Right cardiac atrium (tissue), 5 donors: ENCODE measurements around the gene HOXC5. TPM values are rescaled to one million over a fixed set of nuclear protein-coding genes. Genes with fewer than 3 reads are reported as not detected.
A peak's percentile ranks its signal among the peaks of the same experiment; 100 is the strongest.

Experiments
- ATAC-seq, 2 donors: fragments of 200-7000 bp; cut with Tn5 transposase; one replicate each; pipeline versions ENCODE4 v1.8.0 to v1.9.1; 2020; ENCODE audit warnings: moderate library complexity in 2 of 2, mild to moderate bottlenecking in 1 of 2
- DNase-seq, 3 donors: peaks; one replicate each; pipeline ENCODE4 v3.0.0-alpha.2; 2020
- H3K27ac ChIP-seq: one replicate; pipeline ENCODE4 v1.5.1; 2013; ENCODE audit warnings: mild to moderate bottlenecking, low read length, control low read depth, moderate library complexity
- H3K27me3 ChIP-seq: one replicate; pipeline ENCODE4 v1.6.1; 2013; ENCODE audit not compliant: control insufficient read depth, insufficient read depth
- H3K4me1 ChIP-seq: one replicate; pipeline ENCODE4 v1.6.1; 2013; ENCODE audit warnings: low read length; ENCODE audit not compliant: control insufficient read depth, insufficient read depth
- H3K4me3 ChIP-seq: one replicate; pipeline ENCODE4 v1.5.1; 2013; ENCODE audit warnings: low read length, control low read depth
- H3K9me3 ChIP-seq: one replicate; pipeline ENCODE4 v1.6.1; 2013; ENCODE audit warnings: low read length; ENCODE audit not compliant: control insufficient read depth
- WGBS: extraction: QIAGEN DNeasy Blood & Tissue Kit; methylation state at CpG from one replicate; pipeline ENCODE4 v1.1.7; 2013; 5-methylcytosine and 5-hydroxymethylcytosine counted together
- intact Hi-C, 4 donors: fragments of 100-400 bp; cut with DNase I; formaldehyde crosslinking; loops; one replicate each; pipeline versions ENCODE4 v1.11.0 to v1.14.0; 2022 to 2023
- polyA plus RNA-seq: library from polyadenylated mRNA; stranded (reverse); fragments of 200-250 nt; gene quantifications from one replicate; pipeline ENCODE4 v1.2.3, GENCODE V29; 2013
- total RNA-seq, 4 donors: library from RNA; stranded (reverse); fragmentation: NEBNext Ultra II Directional; extraction: Animal tissue kit (Norgen Biotek cat#: 25700); gene quantifications; one replicate each; pipeline ENCODE4 v1.2.1, GENCODE V29; 2021
- donor health status: healthy with polysubstance abuse.
- donor health status: DM: no; HTN: yes; CAD: no.
- donor health status: DM: no; HTN: no; CAD: no.
- donor health status: DM: no; HTN: yes; CAD: no; lungs with severe emphysema.
- donor health status: DM: yes; HTN: yes; CAD: no.

HOXC5 gene
- total and polyA plus RNA-seq, 5 donors = 0.11 TPM; not detected in 4

DNA sequence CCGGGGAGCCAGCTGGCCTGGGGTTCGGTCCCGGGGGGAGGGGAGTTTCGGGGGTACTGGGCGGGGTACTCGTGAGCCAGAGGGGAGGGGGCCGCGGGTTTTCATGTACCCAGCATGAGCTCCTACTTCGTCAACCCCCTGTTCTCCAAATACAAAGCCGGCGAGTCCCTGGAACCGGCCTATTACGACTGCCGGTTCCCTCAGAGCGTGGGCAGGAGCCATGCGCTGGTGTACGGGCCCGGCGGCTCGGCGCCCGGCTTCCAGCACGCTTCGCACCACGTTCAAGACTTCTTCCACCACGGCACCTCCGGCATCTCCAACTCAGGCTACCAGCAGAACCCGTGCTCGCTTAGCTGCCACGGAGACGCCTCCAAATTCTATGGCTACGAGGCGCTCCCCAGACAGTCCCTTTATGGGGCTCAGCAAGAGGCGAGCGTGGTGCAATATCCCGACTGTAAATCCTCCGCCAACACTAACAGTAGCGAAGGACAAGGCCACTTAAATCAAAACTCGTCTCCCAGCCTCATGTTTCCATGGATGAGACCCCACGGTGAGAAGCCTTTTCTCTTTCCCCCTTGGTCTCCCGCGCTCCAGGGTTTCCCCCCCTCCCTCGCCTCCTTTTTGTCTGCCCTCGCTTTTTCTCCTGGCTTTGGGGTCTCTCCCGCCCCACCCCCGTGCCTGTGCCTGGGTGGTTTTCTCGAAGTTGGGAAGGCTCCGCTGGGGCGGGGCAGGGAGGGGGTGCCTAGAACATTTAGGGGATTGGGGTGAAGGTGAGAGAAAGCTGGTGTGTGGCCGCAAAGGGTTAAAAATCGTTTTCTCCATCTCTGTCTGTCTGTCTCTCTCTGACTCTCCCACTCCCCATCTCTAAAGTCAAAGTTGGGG is 23.4 kb upstream of the HOXC5 start:
- DNase-seq (peak in 1 of 3 donors; percentile 63), ATAC-seq (no peak)
- H3K27me3 ChIP-seq = no peaks in the 10 kb centered on the region
- H3K27ac ChIP-seq = no peak overlapping the region
- intact Hi-C loops = loop anchor here in 2 of 4 donors (2.0 to 10.0 kb wide), 3 partner anchors 191 to 355 kb away; partner anchors contain the start of gene GPR84 (in 1 of the 2)
- no peaks in the 10 kb centered on the region for H3K9me3 ChIP-seq
- H3K4me1 ChIP-seq = peaks cover 2% of the 10 kb centered on the region
- WGBS = 3% methylated on average over 51 of the region's 51 CpGs
- H3K4me3 ChIP-seq = peak overlapping the region; percentile 36

DNA sequence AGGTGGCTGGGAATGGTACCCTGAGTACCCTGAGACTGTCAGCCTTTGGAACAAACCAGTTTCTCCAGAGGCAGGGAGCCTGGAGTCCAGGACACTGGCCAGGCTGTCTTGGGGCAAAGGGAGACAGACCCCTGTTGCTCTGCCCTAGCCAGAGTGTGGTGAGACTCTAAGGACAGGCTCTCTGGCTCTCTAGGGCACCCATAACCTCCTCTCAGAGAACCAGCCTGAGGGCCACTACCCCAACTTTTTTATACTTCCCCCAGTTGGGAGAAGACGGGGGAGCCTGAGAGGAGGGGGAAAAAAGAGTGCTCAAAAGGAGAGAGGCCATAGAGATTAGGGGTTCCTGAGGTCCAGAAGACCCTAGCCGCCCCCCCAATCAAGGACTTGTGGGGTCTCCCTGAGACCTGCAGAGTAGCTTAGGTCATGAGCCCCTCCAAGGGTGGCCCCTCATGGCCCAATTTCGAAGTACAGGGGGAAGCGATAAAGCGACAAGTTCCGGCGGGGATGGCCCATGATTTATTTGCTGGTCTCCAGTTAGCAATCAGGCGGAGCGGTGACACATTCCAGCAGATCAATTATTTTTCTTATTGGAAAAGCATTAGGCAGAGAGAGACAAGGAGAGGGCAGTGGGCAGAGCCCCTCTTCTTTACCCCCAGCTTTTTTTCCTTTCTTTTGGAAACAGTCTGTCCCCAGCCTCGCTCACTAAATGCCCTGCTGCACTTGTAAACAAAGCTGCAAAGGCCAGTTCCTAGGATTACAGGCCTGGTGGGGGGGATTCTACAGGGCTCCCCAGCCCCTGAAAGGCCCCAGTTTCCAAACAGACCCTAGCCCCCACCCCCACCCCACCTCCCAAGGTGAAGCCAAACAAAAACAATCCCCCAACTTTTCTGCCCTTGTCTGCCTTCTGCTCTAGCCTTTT is 22.5 kb upstream of the HOXC5 start:
- H3K4me1 ChIP-seq = peaks cover 2% of the 10 kb centered on the region
- H3K27me3 ChIP-seq = no peaks in the 10 kb centered on the region

DNA sequence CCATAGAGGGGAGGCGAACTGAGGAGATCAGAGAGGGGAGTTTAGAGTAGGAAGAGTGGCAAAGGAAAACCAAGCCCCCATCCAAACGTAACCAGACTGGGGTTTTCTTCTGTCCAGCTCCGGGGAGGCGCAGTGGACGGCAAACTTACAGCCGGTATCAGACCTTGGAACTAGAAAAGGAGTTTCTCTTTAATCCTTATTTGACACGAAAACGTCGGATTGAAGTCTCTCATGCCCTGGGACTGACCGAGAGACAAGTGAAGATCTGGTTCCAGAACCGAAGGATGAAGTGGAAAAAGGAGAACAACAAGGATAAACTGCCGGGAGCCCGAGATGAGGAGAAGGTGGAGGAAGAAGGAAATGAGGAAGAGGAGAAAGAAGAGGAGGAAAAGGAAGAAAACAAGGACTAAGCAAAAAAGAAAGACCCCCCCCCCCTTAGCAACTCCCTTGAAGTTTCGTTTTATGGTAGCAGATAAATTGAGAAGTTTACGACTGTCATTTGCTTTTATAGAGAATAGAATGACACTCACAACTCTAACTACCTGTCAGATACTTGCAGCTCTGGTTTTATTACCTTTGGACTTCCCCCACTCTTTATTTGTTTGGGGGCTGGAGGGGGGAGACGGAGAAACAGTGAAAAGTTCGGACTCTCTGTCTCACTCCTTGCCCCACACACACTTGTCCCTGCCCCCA is 21.7 kb upstream of the HOXC5 start:
- intact Hi-C loops = loop anchor here in 1 of 4 donors (10.0 kb wide), 1 partner anchor 354 kb away; the partner anchor contains the start of gene GPR84
- peaks cover 2% of the 10 kb centered on the region for H3K4me1 ChIP-seq
- 7% methylated on average over 17 of the region's 17 CpGs for WGBS

More for the DNA sequence above, 22.5 kb upstream of the HOXC5 start:
- WGBS = 17% methylated on average over 10 of the region's 10 CpGs
- ATAC-seq = no peak
- intact Hi-C loops = loop anchor here in 1 of 4 donors (10.0 kb wide), 1 partner anchor 354 kb away; the partner anchor contains the start of gene GPR84
- no peaks in the 10 kb centered on the region for H3K9me3 ChIP-seq
- no peak overlapping the region for H3K27ac ChIP-seq
- DNase-seq = no peak
- H3K4me3 ChIP-seq = no peak overlapping the region

DNA sequence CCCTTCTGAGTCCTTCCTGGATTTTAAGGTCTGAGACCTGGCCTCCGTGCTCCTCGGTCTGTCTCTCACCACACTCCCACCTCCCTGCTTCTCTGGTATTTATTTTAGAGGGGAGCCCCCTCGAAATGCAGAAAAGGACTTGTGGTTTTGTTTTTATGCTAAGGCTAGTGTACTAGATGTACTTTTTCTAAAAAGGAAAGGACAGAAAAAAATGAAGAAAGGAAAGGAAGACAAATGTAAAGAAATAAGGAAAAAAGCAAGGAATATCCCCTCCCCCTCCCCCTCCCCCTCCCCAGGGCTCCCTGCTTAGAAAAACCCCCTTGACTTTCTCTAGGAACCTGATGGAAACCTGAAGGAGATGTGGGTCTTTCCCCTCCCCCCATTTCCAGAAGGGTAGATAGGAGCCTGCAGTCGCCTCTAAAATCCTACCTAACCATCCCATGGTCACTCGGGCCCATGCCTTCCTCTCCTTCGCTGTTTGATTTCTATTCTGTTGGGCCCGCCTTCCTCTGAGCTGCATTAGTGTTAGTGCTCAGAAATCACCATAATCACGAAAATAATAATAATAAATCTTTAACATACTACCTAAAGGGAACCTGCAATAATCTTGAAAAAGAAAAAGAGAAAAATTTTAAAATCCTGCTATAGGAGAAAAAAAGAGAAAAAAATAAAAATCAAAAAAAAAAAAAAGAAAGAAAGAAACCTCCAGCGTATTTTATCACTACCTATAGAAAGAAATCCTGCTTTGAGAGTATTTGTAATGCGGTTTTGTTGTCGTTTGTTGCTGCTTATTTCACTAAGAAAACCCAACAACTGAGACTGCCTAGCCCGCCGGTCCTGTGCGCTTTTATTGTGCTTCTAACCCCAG is 21.0 kb upstream of the HOXC5 start:
- Histone ChIP-seq H3K4me1 (peaks cover 2% of the 10 kb centered on the region), H3K4me3 (no peak overlapping the region), H3K27me3 (no peaks in the 10 kb centered on the region), H3K9me3 (no peaks in the 10 kb centered on the region), H3K27ac (no peak overlapping the region)
- intact Hi-C loops = loop anchor here in 1 of 4 donors (10.0 kb wide), 1 partner anchor 353 kb away; the partner anchor contains the start of gene GPR84
- DNase-seq = no peak
- 20% methylated on average over 14 of the region's 14 CpGs for WGBS
- ATAC-seq = no peak

More for the DNA sequence above, 21.7 kb upstream of the HOXC5 start:
- H3K27ac ChIP-seq = no peak overlapping the region
- no peaks in the 10 kb centered on the region for H3K9me3 ChIP-seq
- ATAC-seq = no peak
- H3K27me3 ChIP-seq = no peaks in the 10 kb centered on the region
- no peak overlapping the region for H3K4me3 ChIP-seq
- no peak for DNase-seq

DNA sequence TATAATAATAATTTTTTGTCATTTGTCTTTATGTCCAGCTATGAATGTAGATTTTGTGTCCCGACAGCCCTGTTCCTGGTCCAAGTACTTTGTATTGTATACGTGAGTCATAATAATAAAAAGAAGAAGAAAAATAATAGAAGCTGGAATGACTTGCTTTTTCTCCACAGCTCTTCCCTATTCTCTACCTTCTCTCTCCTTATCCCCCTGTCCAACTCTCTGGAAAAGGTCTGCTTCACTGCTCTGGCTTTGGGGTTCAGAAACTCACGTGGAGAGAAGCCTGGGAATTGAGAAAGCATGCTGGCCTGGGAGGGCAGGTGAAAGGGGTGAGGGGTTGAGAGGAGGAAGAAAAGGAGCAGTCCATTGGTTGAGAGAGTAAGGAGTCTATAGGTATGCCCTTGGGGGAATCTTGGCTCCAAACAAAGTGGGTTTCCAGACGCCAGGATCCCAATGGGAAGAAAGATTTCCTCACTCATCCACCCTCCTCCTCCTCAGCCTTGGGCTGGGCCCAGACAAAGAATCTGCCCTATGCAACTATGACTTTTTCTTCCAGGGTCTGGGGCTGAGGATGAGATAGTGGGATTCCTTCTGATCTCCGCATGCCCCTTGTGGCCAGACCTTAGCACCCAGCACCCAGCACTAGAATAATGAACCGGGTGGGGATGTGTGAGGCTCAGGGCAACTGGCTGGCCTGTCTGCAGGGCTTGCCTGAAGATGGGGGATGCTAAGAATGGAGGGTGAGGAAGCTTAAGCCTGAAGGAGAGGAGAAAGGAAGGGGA is 20.0 kb upstream of the HOXC5 start:
- intact Hi-C loops = loop anchor here in 1 of 4 donors (10.0 kb wide), 1 partner anchor 352 kb away; the partner anchor contains the start of gene GPR84
- WGBS = 23% methylated on average over 6 of the region's 6 CpGs
- no peaks in the 10 kb centered on the region for H3K9me3 ChIP-seq
- H3K27ac ChIP-seq = no peak overlapping the region
- H3K4me1 ChIP-seq = peaks cover 2% of the 10 kb centered on the region
- DNase-seq (no peak), ATAC-seq (no peak)
- H3K4me3 ChIP-seq = no peak overlapping the region
- no peaks in the 10 kb centered on the region for H3K27me3 ChIP-seq

DNA sequence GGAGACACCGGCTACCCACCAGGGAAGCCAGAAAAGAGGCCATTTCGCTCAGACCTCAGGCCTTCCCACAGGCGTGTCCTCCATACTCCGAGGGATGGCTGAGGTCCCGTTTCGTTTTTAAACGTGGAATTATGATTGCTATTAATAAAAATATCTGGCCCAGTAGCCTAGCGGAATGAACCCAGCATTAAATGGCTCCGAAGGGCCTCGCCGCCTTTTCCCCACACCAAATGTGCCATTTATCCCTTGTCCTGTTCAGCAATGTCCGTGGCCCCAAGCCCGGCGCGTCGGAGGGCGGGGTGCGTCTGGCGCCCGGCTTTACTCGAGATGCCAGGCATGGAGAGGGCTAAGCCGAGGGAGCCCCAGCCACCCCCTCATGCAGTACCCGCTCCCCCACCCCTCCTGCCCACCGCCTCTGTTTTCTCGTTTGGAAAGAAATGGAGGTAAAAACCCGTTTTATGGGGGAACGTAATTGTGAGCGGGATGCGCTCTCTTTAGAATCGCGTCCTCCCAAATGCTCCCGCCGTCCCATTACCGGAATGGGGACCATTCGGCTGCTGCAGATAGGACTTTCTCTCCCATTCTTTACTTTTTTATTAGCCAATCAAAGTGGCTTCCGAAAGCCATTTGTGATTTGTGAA is 18.4 kb upstream of the HOXC5 start:
- DNase-seq = peak in 1 of 3 donors; percentile 44
- Histone ChIP-seq H3K27me3 (no peaks in the 10 kb centered on the region), H3K27ac (no peak overlapping the region), H3K4me1 (no peaks in the 10 kb centered on the region), H3K9me3 (no peaks in the 10 kb centered on the region), H3K4me3 (no peak overlapping the region)
- 7% methylated on average over 36 of the region's 36 CpGs for WGBS
- intact Hi-C loops = loop anchor here in 1 of 4 donors (10.0 kb wide), 1 partner anchor 350 kb away; the partner anchor contains the start of gene GPR84
- no peak for ATAC-seq

DNA sequence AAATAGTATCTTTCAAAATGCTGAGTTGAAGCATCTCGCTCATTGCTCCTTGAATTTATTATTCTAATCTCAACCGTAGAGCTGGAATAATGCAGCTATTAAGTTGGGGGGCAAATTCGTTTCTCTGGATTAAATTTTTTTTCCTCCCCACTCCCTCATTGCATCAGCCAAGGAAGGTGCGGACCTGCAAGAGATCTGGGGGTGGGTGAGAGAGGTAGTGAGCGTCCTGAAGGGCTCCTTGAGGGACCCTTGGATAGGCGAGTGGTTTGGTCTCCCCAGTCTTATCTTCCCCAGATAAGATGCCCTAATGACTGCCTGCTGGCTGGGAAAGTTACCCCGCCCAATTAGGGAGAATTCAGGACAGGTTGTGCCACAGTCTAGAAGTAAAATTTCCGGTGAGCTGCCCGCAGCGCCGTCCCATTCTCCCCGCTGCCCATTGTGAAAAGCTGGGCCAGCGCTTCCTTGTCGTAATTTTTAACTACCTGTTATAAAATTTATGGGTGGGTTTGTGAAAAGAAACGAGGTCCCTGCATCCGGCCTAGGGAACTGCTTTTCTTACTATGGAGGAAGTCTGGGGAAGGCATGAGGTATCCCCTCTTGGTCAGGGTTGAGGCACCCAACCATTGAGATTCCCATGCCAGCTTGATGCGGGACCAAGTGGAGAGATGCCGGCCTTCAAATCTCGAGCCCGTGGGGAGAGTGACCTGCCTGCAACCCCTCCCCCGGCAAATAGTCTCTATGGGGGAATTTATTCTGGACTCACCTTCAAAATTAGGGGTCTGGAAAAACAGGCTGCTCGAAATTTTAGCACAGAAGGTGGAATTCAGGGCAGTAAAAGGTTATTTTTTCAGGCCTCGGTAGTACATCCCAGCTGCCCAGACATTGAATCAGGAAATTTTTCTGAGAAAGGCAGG is 17.6 kb upstream of the HOXC5 start:
- H3K27ac ChIP-seq = no peak overlapping the region
- 14% methylated on average over 23 of the region's 23 CpGs for WGBS
- H3K9me3 ChIP-seq = no peaks in the 10 kb centered on the region
- intact Hi-C loops = loop anchor here in 1 of 4 donors (10.0 kb wide), 1 partner anchor 350 kb away; the partner anchor contains the start of gene GPR84
- DNase-seq (no peak), ATAC-seq (no peak)
- no peaks in the 10 kb centered on the region for H3K27me3 ChIP-seq
- H3K4me3 ChIP-seq = no peak overlapping the region
- H3K4me1 ChIP-seq = no peaks in the 10 kb centered on the region

DNA sequence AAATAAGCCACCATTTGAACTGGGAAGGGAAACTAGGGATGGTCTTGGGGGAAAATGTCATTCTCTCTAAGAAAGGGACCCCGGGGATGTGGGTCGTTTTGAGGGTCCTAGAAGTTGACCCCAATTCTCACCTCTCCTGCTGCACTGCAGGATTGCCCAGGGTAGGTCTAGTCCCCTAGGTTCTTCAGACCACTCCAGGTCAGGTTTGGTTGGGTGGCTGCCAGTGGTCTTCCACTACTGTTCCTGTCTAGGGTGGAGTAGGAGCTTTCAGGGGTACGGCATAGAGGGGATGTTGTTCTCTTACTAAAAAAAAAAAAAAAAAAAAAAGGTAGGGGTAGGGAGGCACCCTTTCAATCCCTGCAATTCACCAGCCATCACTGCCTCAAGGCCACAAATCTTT is 16.8 kb upstream of the HOXC5 start:
- WGBS = 17% methylated on average over 3 of the region's 3 CpGs
- DNase-seq (no peak), ATAC-seq (no peak)
- Histone ChIP-seq H3K27me3 (no peaks in the 10 kb centered on the region), H3K4me3 (no peak overlapping the region), H3K27ac (no peak overlapping the region), H3K9me3 (no peaks in the 10 kb centered on the region), H3K4me1 (no peaks in the 10 kb centered on the region)
- intact Hi-C loops = loop anchor here in 1 of 4 donors (10.0 kb wide), 1 partner anchor 349 kb away; the partner anchor contains the start of gene GPR84
